ENCODE results near the gene SLC25A1.

DNA sequence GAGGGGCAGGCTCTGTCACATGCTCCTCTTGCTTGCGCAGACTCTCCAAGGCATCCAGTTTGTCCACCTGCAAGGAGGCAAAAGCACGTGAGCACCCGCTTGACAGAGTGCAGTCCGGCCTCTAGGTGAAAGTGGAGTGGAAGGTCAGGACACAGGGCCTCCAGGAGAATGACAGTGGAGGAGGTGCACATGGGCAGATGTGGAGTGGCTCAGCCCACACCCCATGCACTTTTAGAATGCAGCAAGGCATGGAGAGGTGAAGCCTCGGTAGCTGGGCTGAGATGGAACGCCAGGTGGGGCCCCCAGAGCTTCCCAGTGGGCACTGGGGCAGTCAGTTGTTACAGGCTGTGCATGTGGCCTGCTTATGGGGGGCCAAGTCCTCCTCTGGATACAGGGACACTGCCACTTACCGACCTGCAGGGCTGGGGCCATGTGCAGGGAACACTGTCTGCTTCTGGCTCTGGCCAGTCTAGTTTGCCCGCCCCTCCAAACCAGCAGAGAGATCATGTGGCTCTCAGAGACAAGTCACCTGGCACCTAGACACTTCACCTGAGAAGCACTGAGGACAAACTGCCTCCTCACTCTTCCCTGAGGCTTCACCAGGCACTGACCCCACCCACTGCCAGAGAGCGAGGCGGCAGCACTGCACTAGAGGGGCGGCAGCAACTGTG lies 2.3 kb upstream of the SLC25A1 start:
- TF ChIP-seq, protein P1, sequence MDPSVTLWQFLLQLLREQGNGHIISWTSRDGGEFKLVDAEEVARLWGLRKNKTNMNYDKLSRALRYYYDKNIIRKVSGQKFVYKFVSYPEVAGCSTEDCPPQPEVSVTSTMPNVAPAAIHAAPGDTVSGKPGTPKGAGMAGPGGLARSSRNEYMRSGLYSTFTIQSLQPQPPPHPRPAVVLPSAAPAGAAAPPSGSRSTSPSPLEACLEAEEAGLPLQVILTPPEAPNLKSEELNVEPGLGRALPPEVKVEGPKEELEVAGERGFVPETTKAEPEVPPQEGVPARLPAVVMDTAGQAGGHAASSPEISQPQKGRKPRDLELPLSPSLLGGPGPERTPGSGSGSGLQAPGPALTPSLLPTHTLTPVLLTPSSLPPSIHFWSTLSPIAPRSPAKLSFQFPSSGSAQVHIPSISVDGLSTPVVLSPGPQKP (IDR thresholded peaks at IDR 0.05; ENCODE audit: low read depth, low read length) = no peak
- TF ChIP-seq, protein P2, sequence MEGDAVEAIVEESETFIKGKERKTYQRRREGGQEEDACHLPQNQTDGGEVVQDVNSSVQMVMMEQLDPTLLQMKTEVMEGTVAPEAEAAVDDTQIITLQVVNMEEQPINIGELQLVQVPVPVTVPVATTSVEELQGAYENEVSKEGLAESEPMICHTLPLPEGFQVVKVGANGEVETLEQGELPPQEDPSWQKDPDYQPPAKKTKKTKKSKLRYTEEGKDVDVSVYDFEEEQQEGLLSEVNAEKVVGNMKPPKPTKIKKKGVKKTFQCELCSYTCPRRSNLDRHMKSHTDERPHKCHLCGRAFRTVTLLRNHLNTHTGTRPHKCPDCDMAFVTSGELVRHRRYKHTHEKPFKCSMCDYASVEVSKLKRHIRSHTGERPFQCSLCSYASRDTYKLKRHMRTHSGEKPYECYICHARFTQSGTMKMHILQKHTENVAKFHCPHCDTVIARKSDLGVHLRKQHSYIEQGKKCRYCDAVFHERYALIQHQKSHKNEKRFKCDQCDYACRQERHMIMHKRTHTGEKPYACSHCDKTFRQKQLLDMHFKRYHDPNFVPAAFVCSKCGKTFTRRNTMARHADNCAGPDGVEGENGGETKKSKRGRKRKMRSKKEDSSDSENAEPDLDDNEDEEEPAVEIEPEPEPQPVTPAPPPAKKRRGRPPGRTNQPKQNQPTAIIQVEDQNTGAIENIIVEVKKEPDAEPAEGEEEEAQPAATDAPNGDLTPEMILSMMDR (IDR thresholded peaks at IDR 0.05) = no peak
- TF ChIP-seq POLR2AphosphoS2 (conservative IDR thresholded peaks at IDR 0.05; ENCODE audit: low read length) (no peak), SMC3 (IDR thresholded peaks at IDR 0.05) (no peak), EP300 (IDR thresholded peaks at IDR 0.05) (no peak), POLR2A (IDR thresholded peaks at IDR 0.05; ENCODE audit: low read length) (no peak), ESRRA (IDR thresholded peaks at IDR 0.05; ENCODE audit: borderline replicate concordance, low read length) (no peak), RCOR1 (IDR thresholded peaks at IDR 0.05; ENCODE audit: low read depth, low read length) (no peak), CHD4 (IDR thresholded peaks at IDR 0.05; ENCODE audit: borderline replicate concordance) (no peak)
- TF ChIP-seq, protein P3, sequence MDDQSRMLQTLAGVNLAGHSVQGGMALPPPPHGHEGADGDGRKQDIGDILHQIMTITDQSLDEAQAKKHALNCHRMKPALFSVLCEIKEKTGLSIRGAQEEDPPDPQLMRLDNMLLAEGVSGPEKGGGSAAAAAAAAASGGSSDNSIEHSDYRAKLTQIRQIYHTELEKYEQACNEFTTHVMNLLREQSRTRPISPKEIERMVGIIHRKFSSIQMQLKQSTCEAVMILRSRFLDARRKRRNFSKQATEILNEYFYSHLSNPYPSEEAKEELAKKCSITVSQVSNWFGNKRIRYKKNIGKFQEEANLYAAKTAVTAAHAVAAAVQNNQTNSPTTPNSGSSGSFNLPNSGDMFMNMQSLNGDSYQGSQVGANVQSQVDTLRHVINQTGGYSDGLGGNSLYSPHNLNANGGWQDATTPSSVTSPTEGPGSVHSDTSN (IDR thresholded peaks at IDR 0.05) = no peak
- TF ChIP-seq, protein P4, sequence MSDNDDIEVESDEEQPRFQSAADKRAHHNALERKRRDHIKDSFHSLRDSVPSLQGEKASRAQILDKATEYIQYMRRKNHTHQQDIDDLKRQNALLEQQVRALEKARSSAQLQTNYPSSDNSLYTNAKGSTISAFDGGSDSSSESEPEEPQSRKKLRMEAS (IDR thresholded peaks at IDR 0.05) = no peak

Data from A549 (cell line).